T-cell (primary cell): ENCODE data around the gene SSRP1. TPM values are rescaled to one million over a fixed set of nuclear protein-coding genes. Genes with fewer than 3 reads are reported as not detected.
A peak's percentile ranks its signal among the peaks of the same experiment; 100 is the strongest.

Source experiments
- ATAC-seq, 4 experiments: fragments of 200-7000 bp in 3 of 4; fragments of 150-1000 bp in 1 of 4; cut with Tn5 transposase; replicated peaks in 1 of 4; 1 replicate in 3 of 4; 2 replicates in 1 of 4; pipeline ENCODE4 v1.10.0; 2021; ENCODE audit warnings: moderate library complexity in 3 of 4, mild to moderate bottlenecking in 2 of 4, moderate number of reproducible peaks in 1 of 4
- CTCF ChIA-PET, 2 donors: fragments of 300-600 bp; sonication (Branson Sonifier 250); formaldehyde crosslinking; loops; one replicate each; lab custom pipeline; 2022; ENCODE audit warnings: antibody characterized with exemption in 2 of 2; lab: Charles Lee
- POLR2A ChIA-PET, 2 donors: fragments of 300-600 bp; sonication (Branson Sonifier 250); formaldehyde crosslinking; loops; one replicate each; lab custom pipeline; 2022; ENCODE audit warnings: antibody characterized with exemption in 2 of 2; lab: Charles Lee
- DNase-seq, 35 experiments: peaks; one replicate each; pipeline versions ENCODE4 v3.0.0 to v3.0.0-alpha.2; 2013 to 2023
- H3K27ac ChIP-seq: one replicate; pipeline ENCODE4 v1.5.1; 2013; ENCODE audit warnings: low read length
- H3K27me3 ChIP-seq, 2 experiments: replicated peaks in 1 of 2; 1 replicate in 1 of 2; 2 replicates in 1 of 2; pipeline versions ENCODE4 v1.6.1 to v1.7.0; 2013; ENCODE audit warnings: low read length in 1 of 2, mixed read lengths in 1 of 2; ENCODE audit not compliant: control insufficient read depth in 2 of 2, insufficient read depth in 2 of 2; ENCODE audit errors: extremely low read depth in 1 of 2
- H3K36me3 ChIP-seq, 2 donors: 1 replicate in 1 of 2; 2 replicates in 1 of 2; pipeline versions ENCODE4 v1.6.1 to v1.7.0; 2013; ENCODE audit warnings: low read length in 1 of 2; ENCODE audit not compliant: control insufficient read depth in 2 of 2, insufficient read depth in 1 of 2; ENCODE audit errors: extremely low read depth in 1 of 2
- H3K4me1 ChIP-seq, 2 experiments: 1 replicate in 1 of 2; 2 replicates in 1 of 2; pipeline versions ENCODE4 v1.6.1 to v1.7.0; 2013; ENCODE audit warnings: low read length in 2 of 2, mixed read lengths in 1 of 2; ENCODE audit not compliant: insufficient read depth in 2 of 2, control insufficient read depth in 1 of 2; ENCODE audit errors: extremely low read depth in 1 of 2
- H3K4me3 ChIP-seq, 2 donors: 1 replicate in 1 of 2; 2 replicates in 1 of 2; pipeline versions ENCODE4 v1.5.1 to v1.7.0; 2013; ENCODE audit warnings: mild to moderate bottlenecking in 2 of 2, low read length in 1 of 2, moderate library complexity in 1 of 2; ENCODE audit not compliant: control insufficient read depth in 1 of 2; ENCODE audit errors: extremely low read depth in 1 of 2
- H3K9me3 ChIP-seq: 2 replicates; pipeline ENCODE4 v1.7.0; 2013
- H3K27ac Mint-ChIP-seq, 2 donors: one replicate each; pipeline ENCODE4 v1.8.0; 2020 to 2021; ENCODE audit warnings: mild to moderate bottlenecking in 2 of 2, mixed read lengths in 2 of 2
- H3K27me3 Mint-ChIP-seq, 2 donors: one replicate each; pipeline ENCODE4 v1.8.0; 2021 to 2022; ENCODE audit warnings: mixed read lengths in 2 of 2
- H3K36me3 Mint-ChIP-seq: one replicate; pipeline ENCODE4 v1.8.0; 2021; ENCODE audit warnings: mixed read lengths
- H3K4me1 Mint-ChIP-seq, 3 donors: one replicate each; pipeline ENCODE4 v1.8.0; 2020 to 2022; ENCODE audit warnings: mixed read lengths in 3 of 3, mild to moderate bottlenecking in 1 of 3
- H3K4me3 Mint-ChIP-seq, 3 donors: one replicate each; pipeline ENCODE4 v1.8.0; 2020 to 2022; ENCODE audit warnings: mild to moderate bottlenecking in 3 of 3, mixed read lengths in 3 of 3, moderate library complexity in 3 of 3
- H3K9me3 Mint-ChIP-seq, 3 donors: one replicate each; pipeline ENCODE4 v1.8.0; 2020 to 2022; ENCODE audit warnings: mixed read lengths in 3 of 3
- whole genome bisulfite sequencing: methylation state at CpG from one replicate; pipeline ENCODE4 v1.1.5; 2013; ENCODE audit warnings: missing lambda C conversion rate; ENCODE audit not compliant: insufficient coverage; 5-methylcytosine and 5-hydroxymethylcytosine counted together
- total RNA-seq, 35 experiments: library from RNA in 6 of 35; stranded (reverse) in 6 of 35; fragments of 120-200 nt in 1 of 35; gene quantifications; one replicate each; pipeline versions ENCODE4 v1.2.1 to v1.2.4 and lab custom pipeline; 2013 to 2026

Gene SSRP1
- total RNA-seq, 5 donors from 2014 or later (not counting 1 experiment from before 2014, with no cell fraction given), result 50.2 to 78.1 (median 75.7) TPM

GRCh38 chr11:57324154-57324885 is 11.4 kb downstream of the SSRP1 start:
- Mint-ChIP-seq H3K27me3 (no peaks in the 10 kb centered on the region), H3K36me3 (peaks cover 28% of the 10 kb centered on the region), H3K27ac (peak overlapping the region; percentile 66 to 81), H3K4me3 (peak overlapping the region; percentile 81 to 96 (median 83)), H3K4me1 (peaks cover 41 to 54% (median 47%) of the 10 kb centered on the region in 3 donors), H3K9me3 (no peaks in the 10 kb centered on the region)
- Histone ChIP-seq H3K9me3 (no peaks in the 10 kb centered on the region), H3K27me3 (no peaks in the 10 kb centered on the region), H3K4me1 (peaks cover 8 to 25% of the 10 kb centered on the region in 2 experiments), H3K27ac (no peak overlapping the region), H3K36me3 (peaks cover 7 to 35% of the 10 kb centered on the region in 2 donors), H3K4me3 (peak overlapping the region; percentile 70 to 82)
- ChIA-PET CTCF (interaction anchor here (0.6 to 1.8 kb wide), 4 partner anchors 10 to 203 kb away, joined by 3 to 19 read pairs (median 5); partner anchors contain the start of gene SSRP1 (in 1 of the 2)), POLR2A (interaction anchor here in 1 of 2 donors (0.6 to 2.9 kb wide), 2 partner anchors 12 kb away, joined by 4 to 10 read pairs; partner anchors contain the start of gene SSRP1)
- peak in 8 of 35 experiments; percentile 3 to 28 (median 14) for DNase-seq
- ATAC-seq, result peak in 3 of 4 experiments; percentile 0 to 1 (median 1)
- WGBS, result 17% methylated on average over 19 of the region's 64 CpGs

- ChIA-PET POLR2A (interaction anchor here in 1 of 2 donors (0.6 to 2.9 kb wide), 2 partner anchors 12 kb away, joined by 4 to 10 read pairs; partner anchors contain the start of gene SSRP1), CTCF (no interaction called here)
- H3K27ac Mint-ChIP-seq, result peak overlapping the region; percentile 66 to 81
These were observed 11.9 kb downstream of the SSRP1 start for GRCh38 chr11:57323855-57324153.

GRCh38 chr11:57323167-57323854 is 12.4 kb downstream of the SSRP1 start:
- ATAC-seq (no peak), DNase-seq (no peak)
- Mint-ChIP-seq H3K4me3 (peak overlapping the region; percentile 81 to 96 (median 83)), H3K27ac (peak overlapping the region; percentile 66 to 81), H3K9me3 (no peaks in the 10 kb centered on the region), H3K27me3 (no peaks in the 10 kb centered on the region), H3K4me1 (peaks cover 41 to 48% (median 47%) of the 10 kb centered on the region in 3 donors), H3K36me3 (peaks cover 25% of the 10 kb centered on the region)
- Histone ChIP-seq H3K9me3 (no peaks in the 10 kb centered on the region), H3K36me3 (peaks cover 4 to 25% of the 10 kb centered on the region in 2 donors), H3K27ac (no peak overlapping the region), H3K4me3 (no peak overlapping the region), H3K27me3 (no peaks in the 10 kb centered on the region), H3K4me1 (peaks cover 8 to 25% of the 10 kb centered on the region in 2 experiments)
- ChIA-PET CTCF (interaction anchor here in 1 of 2 donors (1.3 kb wide), 1 partner anchor 27 kb away, joined by 4 read pairs; no protein-coding TSS in a partner anchor), POLR2A (no interaction called here)
- 100% methylated on average over 1 of the region's 3 CpGs for WGBS

More at GRCh38 chr11:57323855-57324153, 11.9 kb downstream of the SSRP1 start:
- Histone ChIP-seq H3K4me1 (peaks cover 8 to 25% of the 10 kb centered on the region in 2 experiments), H3K27me3 (no peaks in the 10 kb centered on the region), H3K4me3 (peak overlapping the region; percentile 39 to 82), H3K36me3 (peaks cover 7 to 29% of the 10 kb centered on the region in 2 donors), H3K9me3 (no peaks in the 10 kb centered on the region), H3K27ac (no peak overlapping the region)
- Mint-ChIP-seq H3K9me3 (no peaks in the 10 kb centered on the region), H3K36me3 (peaks cover 29% of the 10 kb centered on the region), H3K4me1 (peaks cover 41 to 52% (median 47%) of the 10 kb centered on the region in 3 donors), H3K27me3 (no peaks in the 10 kb centered on the region), H3K4me3 (peak overlapping the region; percentile 81 to 96 (median 83))
- no peak for DNase-seq
- 74% methylated on average over 6 of the region's 9 CpGs for WGBS
- ATAC-seq, result no peak

GRCh38 chr11:57322256-57323166 is 13.2 kb downstream of the SSRP1 start:
- Histone ChIP-seq H3K27ac (no peak overlapping the region), H3K27me3 (no peaks in the 10 kb centered on the region), H3K36me3 (peaks cover 2 to 17% of the 10 kb centered on the region in 2 donors), H3K9me3 (no peaks in the 10 kb centered on the region), H3K4me3 (no peak overlapping the region), H3K4me1 (peaks cover 8 to 25% of the 10 kb centered on the region in 2 experiments)
- H3K27me3 Mint-ChIP-seq, result no peaks in the 10 kb centered on the region
- peak overlapping the region in 1 of 2 donors; percentile 81 for H3K27ac Mint-ChIP-seq
- peak overlapping the region; percentile 81 to 96 (median 83) for H3K4me3 Mint-ChIP-seq
- H3K36me3 Mint-ChIP-seq, result peaks cover 17% of the 10 kb centered on the region
- no peak for ATAC-seq
- CTCF ChIA-PET, result interaction anchor here in 1 of 2 donors (1.3 kb wide), 1 partner anchor 28 kb away, joined by 4 read pairs; no protein-coding TSS in a partner anchor
- peak in 1 of 35 experiments; percentile 21 for DNase-seq
- 79% methylated on average over 10 of the region's 13 CpGs for WGBS
- H3K4me1 Mint-ChIP-seq, result peaks cover 41 to 45% (median 44%) of the 10 kb centered on the region in 3 donors
- POLR2A ChIA-PET, result no interaction called here
- no peaks in the 10 kb centered on the region for H3K9me3 Mint-ChIP-seq

GRCh38 chr11:57321388-57322255 is 14.1 kb downstream of the SSRP1 start:
- POLR2A ChIA-PET, result interaction anchor here in 1 of 2 donors (0.7 kb wide), 1 partner anchor 104 kb away, joined by 3 read pairs; no protein-coding TSS in a partner anchor

More at GRCh38 chr11:57321388-57322255, 14.1 kb downstream of the SSRP1 start:
- H3K4me3 ChIP-seq, result no peak overlapping the region
- Mint-ChIP-seq H3K4me1 (peaks cover 34 to 37% (median 36%) of the 10 kb centered on the region in 3 donors), H3K27ac (peak overlapping the region in 1 of 2 donors; percentile 48), H3K27me3 (no peaks in the 10 kb centered on the region), H3K36me3 (peaks cover 8% of the 10 kb centered on the region), H3K4me3 (peak overlapping the region in 2 of 3 donors; percentile 9 to 37), H3K9me3 (no peaks in the 10 kb centered on the region)
- H3K27ac ChIP-seq, result no peak overlapping the region
- CTCF ChIA-PET, result interaction anchor here (0.7 to 1.3 kb wide), 3 partner anchors 14 to 29 kb away, joined by 3 to 4 read pairs (median 4); partner anchors contain the start of gene SSRP1 (in 1 of the 2)
- no peaks in the 10 kb centered on the region for H3K27me3 ChIP-seq
- no peak for ATAC-seq
- 94% methylated on average over 4 of the region's 6 CpGs for WGBS
- DNase-seq, result no peak
- H3K4me1 ChIP-seq, result peaks cover 8 to 25% of the 10 kb centered on the region in 2 experiments
- peaks cover 2 to 8% of the 10 kb centered on the region in 2 donors for H3K36me3 ChIP-seq
- no peaks in the 10 kb centered on the region for H3K9me3 ChIP-seq
